A549 (cell line): ENCODE measurements around the gene GRM6. TPM values are rescaled to one million over a fixed set of nuclear protein-coding genes. Genes with fewer than 3 reads are reported as not detected.

Experiments
- ATAC-seq, 2 experiments: fragments of 200-7000 bp in 1 of 2; fragments of >200 bp in 1 of 2; cut with Nextera tagmentation in 1 of 2; cut with Tn5 transposase in 1 of 2; 3 replicates each; pipeline versions ENCODE4 v1.8.0 to v1.9.1; 2018 to 2020; ENCODE audit warnings: mild to moderate bottlenecking in 1 of 2, moderate library complexity in 1 of 2
- CTCF ChIA-PET: fragments of 300-600 bp; sonication (Branson Sonifier 250); formaldehyde crosslinking; extraction: SDS; loops from one replicate; lab custom pipeline; 2021; ENCODE audit warnings: antibody characterized with exemption, inconsistent platforms; lab: Yijun Ruan, JAX
- POLR2A ChIA-PET: fragments of 350-600 bp; formaldehyde crosslinking; extraction: SDS; loops from one replicate; lab custom pipeline; 2021; ENCODE audit warnings: antibody characterized with exemption, inconsistent platforms; lab: Yijun Ruan, JAX
- DNase-seq, 2 experiments: peaks; one replicate each; pipeline versions ENCODE4 v3.0.0 to v3.0.0-alpha.2; 2011 to 2016; ENCODE audit warnings: low read depth in 1 of 2, low spot score in 1 of 2
- FAIRE-seq: peaks from 2 replicates; lab custom pipeline; 2011; peaks lifted over from hg19 to GRCh38; lab: Jason Lieb, UNC
- H3K27ac ChIP-seq, 2 experiments: fragments of >200 bp; sonication (Bioruptor Twin); formaldehyde crosslinking; 3 replicates each; pipeline ENCODE4 v1.5.1; 2016 to 2017
- H3K4me1 ChIP-seq: fragments of >200 bp; sonication (Bioruptor Twin); formaldehyde crosslinking; 3 replicates; pipeline ENCODE4 v1.6.1; 2016
- H3K4me2 ChIP-seq: fragments of >200 bp; sonication (Bioruptor Twin); formaldehyde crosslinking; 3 replicates; pipeline ENCODE4 v1.6.1; 2016
- H3K4me3 ChIP-seq: fragments of >200 bp; sonication (Bioruptor Twin); formaldehyde crosslinking; 3 replicates; pipeline ENCODE4 v1.5.1; 2016
- H3K9me3 ChIP-seq: fragments of >200 bp; sonication (Bioruptor Twin); formaldehyde crosslinking; 3 replicates; pipeline ENCODE4 v1.6.1; 2016
- BCL3 ChIP-seq: fragments of >200 bp; sonication (Bioruptor Twin); formaldehyde crosslinking; IDR thresholded peaks from 3 replicates; pipeline ENCODE4 v1.6.1; 2016
- ELK1 ChIP-seq: fragments of 150-350 bp; IDR thresholded peaks from 2 replicates; pipeline ENCODE4 v1.6.1; 2014; ENCODE audit warnings: low read depth, mild to moderate bottlenecking, low read length
- FOSL2 ChIP-seq, 2 experiments: fragments of 450-650 bp in 1 of 2; fragments of >200 bp in 1 of 2; sonication (Bioruptor Twin) in 1 of 2; formaldehyde crosslinking; IDR thresholded peaks; 2 replicates each; pipeline versions ENCODE4 v1.5.0 to v1.6.1; 2016 to 2020; ENCODE audit warnings: mild to moderate bottlenecking in 1 of 2, moderate library complexity in 1 of 2
- HES2 ChIP-seq: fragments of >200 bp; sonication (Bioruptor Twin); formaldehyde crosslinking; IDR thresholded peaks from 2 replicates; pipeline ENCODE4 v1.6.1; 2016
- HOXA7 ChIP-seq: fragments of 250-450 bp; sonication (Bioruptor Pico); IDR thresholded peaks from 2 replicates; pipeline ENCODE4 v1.5.0; 2020; ENCODE audit warnings: mild to moderate bottlenecking, moderate library complexity
- MAZ ChIP-seq: fragments of 150-350 bp; IDR thresholded peaks from 2 replicates; pipeline ENCODE4 v1.6.1; 2014; ENCODE audit warnings: antibody characterized with exemption, low read depth, low read length, borderline replicate concordance
- NR3C1 ChIP-seq: fragments of >200 bp; sonication (Bioruptor Twin); formaldehyde crosslinking; IDR thresholded peaks from 3 replicates; pipeline ENCODE4 v1.6.1; 2017
- RNF2 ChIP-seq: fragments of 200-600 bp; sonication (generic); IDR thresholded peaks from 2 replicates; pipeline ENCODE4 v1.6.1; 2016; ENCODE audit warnings: low read depth, mild to moderate bottlenecking, antibody characterized with exemption, moderate library complexity, borderline replicate concordance
- USF2 ChIP-seq: fragments of 450-650 bp; IDR thresholded peaks from 2 replicates; pipeline ENCODE4 v1.6.1; 2014; ENCODE audit warnings: antibody characterized with exemption
- ZNF302 ChIP-seq: fragments of 250-450 bp; sonication (Bioruptor Pico); IDR thresholded peaks from 2 replicates; pipeline ENCODE4 v1.9.0; 2021; ENCODE audit warnings: inconsistent platforms, mild to moderate bottlenecking, moderate library complexity
- WGBS: methylation state at CpG from one replicate; pipeline ENCODE4 v1.1.6; 2017; ENCODE audit errors: missing lambda C conversion rate; 5-methylcytosine and 5-hydroxymethylcytosine counted together
- polyA plus RNA-seq, 4 experiments: library from polyadenylated mRNA; depleted of rRNA in 3 of 4; stranded (reverse); fragments of >200 nt; fragmentation: RNase III in 1 of 4; extraction: RNeasy Plus Mini Kit Qiagen cat#74134 plus additional on column Dnase treatment in 1 of 4; gene quantifications; 2 replicates in 3 of 4; 3 replicates in 1 of 4; pipeline ENCODE4 v1.2.3, GENCODE V29; 2011 to 2017

Gene GRM6
- polyA plus RNA-seq, 2 of the 4 experiments (the other 2 are of a cell fraction): not detected

- WGBS: 65% methylated on average over 58 of the region's 69 CpGs
- DNase-seq: no peak
- H3K4me3 ChIP-seq: no peak within 1 kb of the TSS
- TF ChIP-seq NR3C1: no peak
- POLR2A ChIA-PET: no interaction called here
- ATAC-seq: no peak
- no peak for FAIRE-seq
- no peak within 1 kb of the TSS for H3K27ac ChIP-seq
- CTCF ChIA-PET: no interaction called here
- H3K9me3 ChIP-seq: peaks cover 44% of the 10 kb centered on the region
- H3K4me2 ChIP-seq: no peak within 1 kb of the TSS
- H3K4me1 ChIP-seq: no peaks in the 10 kb centered on the region
These were observed 54.4 kb downstream of the GRM6 start, which contains the start of gene ZNF454 for GRCh38 chr5:178940569-178941360. Gene ZNF454, plus strand, starts transcription at chr5:178941198. Its CDS starts 1,594 bp downstream, at chr5:178942792.

GRCh38 chr5:178931846-178932760 lies 63.0 kb downstream of the GRM6 start:
- ChIA-PET CTCF (interaction anchor here (0.6 kb wide), 1 partner anchor 868 kb away, joined by 3 read pairs; no protein-coding TSS in a partner anchor), POLR2A (no interaction called here)
- FAIRE-seq: peak; percentile 43

More at GRCh38 chr5:178931846-178932760, 63.0 kb downstream of the GRM6 start:
- peaks cover 82% of the 10 kb centered on the region for H3K9me3 ChIP-seq
- DNase-seq (no peak), ATAC-seq (no peak)
- no peaks in the 10 kb centered on the region for H3K4me1 ChIP-seq
- no peak overlapping the region for H3K4me3 ChIP-seq
- WGBS: 65% methylated on average over 11 of the region's 11 CpGs
- TF ChIP-seq ZNF302 (CRISPR knock-in tag) (no peak), USF2 (no peak), MAZ (no peak), NR3C1 (no peak), HES2 (no peak), BCL3 (no peak), RNF2 (no peak), ELK1 (no peak), FOSL2 (IDR thresholded peaks at IDR 0.05) (no peak), FOSL2 (CRISPR knock-in tag; IDR thresholded peaks at IDR 0.05) (no peak), HOXA7 (CRISPR knock-in tag) (no peak)
- H3K4me2 ChIP-seq: no peak overlapping the region
- H3K27ac ChIP-seq: no peak overlapping the region

Other genes starting within 250 kb of the GRM6 start
- gene ZNF354B, start 135.4 kb downstream of the GRM6 start, polyA plus RNA-seq (2011; rRNA removed): 10.3 TPM in 2 replicates
- gene ZNF354B, start 135.4 kb downstream of the GRM6 start, polyA plus RNA-seq (2017; fragmentation: RNase III; extraction: RNeasy Plus Mini Kit Qiagen cat#74134 plus additional on column Dnase treatment): 6.7 to 7.9 TPM (median 7.5 TPM) in 3 replicates
- gene ZFP2, start 99.4 kb downstream of the GRM6 start, polyA plus RNA-seq (2011; rRNA removed): 0.05 and 0.10 TPM in 2 replicates
- gene ZFP2, start 99.4 kb downstream of the GRM6 start, polyA plus RNA-seq (2017; fragmentation: RNase III; extraction: RNeasy Plus Mini Kit Qiagen cat#74134 plus additional on column Dnase treatment): 0.04 to 0.05 TPM (median 0.04 TPM) in 3 replicates
- gene ZNF454, start 54.1 kb downstream of the GRM6 start, polyA plus RNA-seq (2011; rRNA removed): not detected in 2 replicates
- not detected in 3 replicates for gene ZNF454, start 54.1 kb downstream of the GRM6 start, polyA plus RNA-seq (2017; fragmentation: RNase III; extraction: RNeasy Plus Mini Kit Qiagen cat#74134 plus additional on column Dnase treatment)
- 1.4 and 1.7 TPM in 2 replicates for gene ZNF879, start 28.5 kb upstream of the GRM6 start, polyA plus RNA-seq (2011; rRNA removed)
- gene ZNF879, start 28.5 kb upstream of the GRM6 start, polyA plus RNA-seq (2017; fragmentation: RNase III; extraction: RNeasy Plus Mini Kit Qiagen cat#74134 plus additional on column Dnase treatment): 1.2 to 1.3 TPM (median 1.3 TPM) in 3 replicates
- 2.3 TPM in 2 replicates for gene ZNF354C, start 65.1 kb upstream of the GRM6 start, polyA plus RNA-seq (2011; rRNA removed)
- gene ZNF354C, start 65.1 kb upstream of the GRM6 start, polyA plus RNA-seq (2017; fragmentation: RNase III; extraction: RNeasy Plus Mini Kit Qiagen cat#74134 plus additional on column Dnase treatment): 1.5 to 1.8 TPM (median 1.7 TPM) in 3 replicates